ENCODE results near the gene IGSF5.

The IGSF5 gene

GRCh38 chr21:39834543-39834942 is 89.6 kb downstream of the IGSF5 start:
- TF ChIP-seq CTCF (IDR thresholded peaks at IDR 0.05; ENCODE audit: low read depth, low read length) (no peak), POLR2A (IDR thresholded peaks at IDR 0.05; ENCODE audit: extremely low read depth, insufficient read length) (no peak), MAX (IDR thresholded peaks at IDR 0.05; ENCODE audit: low read depth, low read length) (no peak), MYC (IDR thresholded peaks at IDR 0.05; ENCODE audit: low read depth, low read length) (no peak)

GRCh38 chr21:39837861-39838359 is 92.9 kb downstream of the IGSF5 start:
- H3K4me3 ChIP-seq (ENCODE audit: low read depth, low read length), result no peak overlapping the region
- no peak for DNase-seq (ENCODE audit: low read depth)
- TF ChIP-seq MYC (IDR thresholded peaks at IDR 0.05; ENCODE audit: low read depth, low read length) (no peak), MAX (IDR thresholded peaks at IDR 0.05; ENCODE audit: low read depth, low read length) (no peak)

More at GRCh38 chr21:39834543-39834942, 89.6 kb downstream of the IGSF5 start:
- no peak for DNase-seq (ENCODE audit: low read depth)
- no peak overlapping the region for H3K4me3 ChIP-seq (ENCODE audit: low read depth, low read length)

GRCh38 chr21:39840373-39841097 is 95.6 kb downstream of the IGSF5 start:
- no peak overlapping the region for H3K4me3 ChIP-seq (ENCODE audit: low read depth, low read length)
- TF ChIP-seq CTCF (IDR thresholded peaks at IDR 0.05; ENCODE audit: low read depth, low read length), result no peak
- TF ChIP-seq POLR2A (IDR thresholded peaks at IDR 0.05; ENCODE audit: extremely low read depth, insufficient read length), result no peak
- TF ChIP-seq MAX (IDR thresholded peaks at IDR 0.05; ENCODE audit: low read depth, low read length), result no peak
- TF ChIP-seq MYC (IDR thresholded peaks at IDR 0.05; ENCODE audit: low read depth, low read length), result no peak
- no peak for DNase-seq (ENCODE audit: low read depth)

- DNase-seq (ENCODE audit: low read depth), result no peak
- H3K4me3 ChIP-seq (ENCODE audit: low read depth, low read length), result no peak overlapping the region
- TF ChIP-seq CTCF (IDR thresholded peaks at IDR 0.05; ENCODE audit: low read depth, low read length), result no peak
- no peak for TF ChIP-seq MYC (IDR thresholded peaks at IDR 0.05; ENCODE audit: low read depth, low read length)
- no peak for TF ChIP-seq MAX (IDR thresholded peaks at IDR 0.05; ENCODE audit: low read depth, low read length)
- no peak for TF ChIP-seq POLR2A (IDR thresholded peaks at IDR 0.05; ENCODE audit: extremely low read depth, insufficient read length)
Observed at GRCh38 chr21:39842741-39843459, 97.9 kb downstream of the IGSF5 start.

- no peak overlapping the region for H3K4me3 ChIP-seq (ENCODE audit: low read depth, low read length)
- TF ChIP-seq MAX (IDR thresholded peaks at IDR 0.05; ENCODE audit: low read depth, low read length), result no peak
- no peak for TF ChIP-seq MYC (IDR thresholded peaks at IDR 0.05; ENCODE audit: low read depth, low read length)
- no peak for TF ChIP-seq POLR2A (IDR thresholded peaks at IDR 0.05; ENCODE audit: extremely low read depth, insufficient read length)
- TF ChIP-seq CTCF (IDR thresholded peaks at IDR 0.05; ENCODE audit: low read depth, low read length), result no peak
- DNase-seq (ENCODE audit: low read depth), result no peak
Observed at GRCh38 chr21:39843483-39843882, 98.5 kb downstream of the IGSF5 start.

- TF ChIP-seq POLR2A (IDR thresholded peaks at IDR 0.05; ENCODE audit: extremely low read depth, insufficient read length), result no peak
- TF ChIP-seq CTCF (IDR thresholded peaks at IDR 0.05; ENCODE audit: low read depth, low read length), result no peak
- TF ChIP-seq MYC (IDR thresholded peaks at IDR 0.05; ENCODE audit: low read depth, low read length), result no peak
- TF ChIP-seq MAX (IDR thresholded peaks at IDR 0.05; ENCODE audit: low read depth, low read length), result no peak
- no peak for DNase-seq (ENCODE audit: low read depth)
- no peak overlapping the region for H3K4me3 ChIP-seq (ENCODE audit: low read depth, low read length)
Observed at GRCh38 chr21:39843916-39844315, 98.9 kb downstream of the IGSF5 start.
